Activated B cell treated with CpG ODN at 0.5 μM for 24 hours (primary cell): ENCODE measurements around the gene GRIN3B. TPM values are rescaled to one million over a fixed set of nuclear protein-coding genes. Genes with fewer than 3 reads are reported as not detected.
A peak's percentile ranks its signal among the peaks of the same experiment; 100 is the strongest.

Source experiments
- ATAC-seq: fragments of 200-7000 bp; cut with Tn5 transposase; one replicate; pipeline ENCODE4 v1.10.0; 2021; ENCODE audit warnings: low read depth, mild to moderate bottlenecking, moderate library complexity
- CTCF ChIA-PET: fragments of 350-600 bp; sonication (Branson Sonifier 250); formaldehyde crosslinking; loops from one replicate; lab custom pipeline; 2021; ENCODE audit warnings: antibody characterized with exemption; lab: Charles Lee
- POLR2A ChIA-PET: fragments of 350-600 bp; sonication (Branson Sonifier 250); formaldehyde crosslinking; loops from one replicate; lab custom pipeline; 2021; ENCODE audit warnings: antibody characterized with exemption; lab: Charles Lee
- DNase-seq: peaks from one replicate; pipeline ENCODE4 v3.0.0; 2022
- H3K27ac Mint-ChIP-seq: one replicate; pipeline ENCODE4 v1.8.0; 2020; ENCODE audit warnings: mixed read lengths
- H3K27me3 Mint-ChIP-seq: one replicate; pipeline ENCODE4 v1.8.0; 2021; ENCODE audit warnings: mixed read lengths
- H3K36me3 Mint-ChIP-seq: one replicate; pipeline ENCODE4 v1.8.0; 2021; ENCODE audit warnings: low read depth, mixed read lengths
- H3K4me1 Mint-ChIP-seq: one replicate; pipeline ENCODE4 v1.8.0; 2021; ENCODE audit warnings: mixed read lengths
- H3K4me3 Mint-ChIP-seq: one replicate; pipeline ENCODE4 v1.8.0; 2020; ENCODE audit warnings: mild to moderate bottlenecking, mixed read lengths
- H3K9me3 Mint-ChIP-seq: one replicate; pipeline ENCODE4 v1.8.0; 2020; ENCODE audit warnings: mixed read lengths
- CTCF ChIP-seq: fragments of 200-600 bp; IDR thresholded peaks from one replicate; pipeline ENCODE4 v1.8.0; 2022; ENCODE audit warnings: antibody characterized with exemption, mild to moderate bottlenecking
- intact Hi-C: fragments of 100-400 bp; cut with micrococcal nuclease; formaldehyde crosslinking; loops from one replicate; pipeline ENCODE4 v1.15.1; 2024
- total RNA-seq: library from RNA; stranded (reverse); gene quantifications from 2 replicates; pipeline ENCODE4 v1.2.3, GENCODE V29; 2022

GRIN3B gene
- total RNA-seq, 1 donor from 2014 or later = 0.11 TPM

- H3K36me3 Mint-ChIP-seq = peaks cover 22% of the 10 kb centered on the region
- POLR2A ChIA-PET = interaction anchor here (1.9 to 5.7 kb wide), 3 partner anchors 35 to 64 kb away, joined by 8 to 67 read pairs (median 10); partner anchors contain the start of gene ARID3A
- no peaks in the 10 kb centered on the region for H3K9me3 Mint-ChIP-seq
- no peaks in the 10 kb centered on the region for H3K27me3 Mint-ChIP-seq
- ATAC-seq (peak; percentile 70), DNase-seq (peak; percentile 89)
- CTCF ChIA-PET = interaction anchor here (2.0 to 4.5 kb wide), 3 partner anchors 59 to 119 kb away, joined by 5 to 37 read pairs (median 34); no protein-coding TSS in a partner anchor
- TF ChIP-seq CTCF = peak; percentile 70
- H3K4me3 Mint-ChIP-seq = no peak overlapping the region
- peaks cover 19% of the 10 kb centered on the region for H3K4me1 Mint-ChIP-seq
- no peak overlapping the region for H3K27ac Mint-ChIP-seq
- intact Hi-C loops = loop anchor here (1.0 to 2.0 kb wide), 2 partner anchors 36 to 61 kb away; no protein-coding TSS in a partner anchor
These were observed 17.6 kb upstream of the GRIN3B start for GRCh38 chr19:982567-983170.

- POLR2A ChIA-PET = interaction anchor here (0.6 to 5.7 kb wide), 44 partner anchors 8 to 321 kb away, joined by 3 to 67 read pairs (median 5); partner anchors contain the start of genes ABCA7, ARHGAP45, ARID3A and ATP5F1D
- ATAC-seq (peak; percentile 89), DNase-seq (peak; percentile 89)
- H3K36me3 Mint-ChIP-seq = peaks cover 32% of the 10 kb centered on the region
- intact Hi-C loops = loop anchor here (1.0 kb wide), 5 partner anchors 17 to 256 kb away; partner anchors contain the start of genes RNU6-2 and TMEM259
- H3K4me1 Mint-ChIP-seq = peaks cover 18% of the 10 kb centered on the region
- peak within 1 kb of the TSS; percentile 89 for H3K27ac Mint-ChIP-seq
- H3K9me3 Mint-ChIP-seq = no peaks in the 10 kb centered on the region
- CTCF ChIA-PET = interaction anchor here (0.7 to 4.5 kb wide), 13 partner anchors 12 to 260 kb away, joined by 3 to 34 read pairs (median 4); partner anchors contain the start of gene CFD
- no peak for TF ChIP-seq CTCF
- no peaks in the 10 kb centered on the region for H3K27me3 Mint-ChIP-seq
- peak within 1 kb of the TSS; percentile 92 for H3K4me3 Mint-ChIP-seq
These were observed 15.9 kb upstream of the GRIN3B start, which contains the start of gene WDR18 for GRCh38 chr19:984165-984967. Gene WDR18, plus strand, starts transcription at chr19:984345. Its CDS starts 9 bp downstream, at chr19:984354.

GRCh38 chr19:986083-986482, 14.1 kb upstream of the GRIN3B start:
- Mint-ChIP-seq H3K27ac (no peak overlapping the region), H3K27me3 (no peaks in the 10 kb centered on the region), H3K4me1 (peaks cover 17% of the 10 kb centered on the region), H3K9me3 (no peaks in the 10 kb centered on the region), H3K36me3 (peaks cover 40% of the 10 kb centered on the region), H3K4me3 (peak overlapping the region; percentile 92)
- DNase-seq = no peak
- ATAC-seq = no peak
- TF ChIP-seq CTCF = no peak
- intact Hi-C loops = no loop called here
- ChIA-PET CTCF (no interaction called here), POLR2A (no interaction called here)

- ATAC-seq (no peak), DNase-seq (no peak)
- Mint-ChIP-seq H3K4me3 (no peak overlapping the region), H3K9me3 (no peaks in the 10 kb centered on the region), H3K27me3 (no peaks in the 10 kb centered on the region), H3K27ac (no peak overlapping the region), H3K36me3 (peaks cover 47% of the 10 kb centered on the region), H3K4me1 (peaks cover 16% of the 10 kb centered on the region)
- CTCF ChIA-PET = no interaction called here
- TF ChIP-seq CTCF = no peak
- intact Hi-C loops = no loop called here
- POLR2A ChIA-PET = interaction anchor here (0.5 kb wide), 1 partner anchor 126 kb away, joined by 6 read pairs; no protein-coding TSS in a partner anchor
These were observed 12.1 kb upstream of the GRIN3B start for GRCh38 chr19:988081-988480.
